ENCODE measurements around the gene TRIM9.

- TF ChIP-seq CBX2 (IDR thresholded peaks at IDR 0.05; ENCODE audit: insufficient read depth, low read length, poor library complexity, severe bottlenecking) = no peak
- no peak for TF ChIP-seq STAG1 (CRISPR knock-in tag; IDR thresholded peaks at IDR 0.05; ENCODE audit: borderline replicate concordance)
- no peak for TF ChIP-seq NR3C1 (CRISPR knock-in tag; IDR thresholded peaks at IDR 0.05)
- no peak for TF ChIP-seq SP2 (IDR thresholded peaks at IDR 0.05; ENCODE audit: extremely low read depth, low read depth, low read length, poor library complexity, severe bottlenecking)
- no peak for TF ChIP-seq PREB (CRISPR knock-in tag; IDR thresholded peaks at IDR 0.05)
- no peak for TF ChIP-seq EZH2 (IDR thresholded peaks at IDR 0.05; ENCODE audit: borderline replicate concordance, low read depth, low read length)
These were observed 162.1 kb downstream of the TRIM9 start for GRCh38 chr14:50932592-50933495.

Measured in K562 (cell line).